GM12892 (cell line): ENCODE data around the gene LCP2.

Source experiments
- POLR2A ChIP-seq: IDR thresholded peaks from 2 replicates; pipeline ENCODE4 v1.6.1; 2011; ENCODE audit warnings: low read depth, low read length, control low read depth
- POLR2AphosphoS5 ChIP-seq: IDR thresholded peaks from 2 replicates; pipeline ENCODE4 v1.6.1; 2011; ENCODE audit warnings: low read depth, low read length, control low read depth
- TAF1 ChIP-seq: IDR thresholded peaks from 2 replicates; pipeline ENCODE4 v1.6.1; 2011; ENCODE audit warnings: low read depth, mild to moderate bottlenecking, control low read depth, low read length, borderline replicate concordance

DNA sequence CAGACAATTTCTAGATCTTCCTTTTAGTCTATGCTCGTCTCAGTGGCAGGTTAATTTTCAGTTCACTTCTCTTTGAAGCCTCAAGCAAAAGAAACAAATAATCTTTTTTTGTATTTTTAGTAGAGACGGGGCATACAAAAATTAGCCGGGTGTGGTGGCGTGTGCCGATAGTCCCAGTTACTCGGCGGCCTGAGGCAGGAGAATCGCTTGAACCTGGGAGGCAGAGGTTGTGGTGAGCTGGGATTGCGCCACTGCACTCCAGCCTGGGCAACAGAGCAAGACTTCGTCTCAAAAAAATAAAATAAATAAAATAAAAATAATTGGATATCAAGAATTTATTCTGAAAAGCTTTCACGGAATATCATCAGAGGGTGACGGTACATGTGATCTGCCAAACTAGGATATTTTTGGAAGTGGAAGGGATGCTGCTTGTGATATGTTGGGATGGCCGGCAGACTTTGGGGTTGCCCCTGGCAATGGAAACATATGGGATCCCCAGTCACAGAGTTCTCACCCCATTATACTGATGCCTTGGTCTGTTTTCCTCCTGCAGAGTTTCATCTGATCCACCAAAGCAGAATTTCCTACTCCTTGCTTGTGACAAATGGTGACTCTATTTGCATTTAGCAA is 7.6 kb upstream of the LCP2 start:
- no peak for TF ChIP-seq TAF1
- TF ChIP-seq POLR2AphosphoS5 = no peak
- TF ChIP-seq POLR2A = no peak
